GM12878 (cell line): ENCODE data around the gene ZNF689. TPM values are rescaled to one million over a fixed set of nuclear protein-coding genes. Genes with fewer than 3 reads are reported as not detected.

Source experiments
- BMI1 ChIP-seq: fragments of 450-650 bp; IDR thresholded peaks from 2 replicates; pipeline ENCODE4 v1.6.1; 2016; ENCODE audit warnings: mild to moderate bottlenecking, moderate library complexity, borderline replicate concordance
- E4F1 ChIP-seq: fragments of 450-650 bp; IDR thresholded peaks from 2 replicates; pipeline ENCODE4 v1.6.1; 2018; ENCODE audit warnings: borderline replicate concordance, mild to moderate bottlenecking; ENCODE audit not compliant: partially characterized antibody
- SPI1 ChIP-seq: IDR thresholded peaks from 2 replicates; pipeline ENCODE4 v1.6.1; 2011; ENCODE audit warnings: low read depth, mild to moderate bottlenecking, low read length, moderate library complexity, borderline replicate concordance; ENCODE audit not compliant: insufficient read depth
- SUPT20H ChIP-seq: IDR thresholded peaks from 2 replicates; pipeline ENCODE4 v1.6.1; 2011; ENCODE audit warnings: low read depth, mild to moderate bottlenecking, low read length, moderate library complexity, borderline replicate concordance; ENCODE audit not compliant: control insufficient read depth
- TCF12 ChIP-seq: IDR thresholded peaks from 2 replicates; pipeline ENCODE4 v1.6.1; 2011; ENCODE audit warnings: low read depth, mild to moderate bottlenecking, low read length
- ZNF24 ChIP-seq: fragments of 450-650 bp; IDR thresholded peaks from 2 replicates; pipeline ENCODE4 v1.6.1; 2017; ENCODE audit warnings: antibody characterized with exemption, mild to moderate bottlenecking
- ZNF592 ChIP-seq: fragments of 450-650 bp; IDR thresholded peaks from 2 replicates; pipeline ENCODE4 v1.6.1; 2017; ENCODE audit warnings: mild to moderate bottlenecking, moderate library complexity
- ZNF622 ChIP-seq: fragments of 450-650 bp; IDR thresholded peaks from 2 replicates; pipeline ENCODE4 v1.6.1; 2017; ENCODE audit warnings: mild to moderate bottlenecking, inconsistent platforms
- polyA plus RNA-seq, 11 experiments: library from polyadenylated mRNA; depleted of rRNA in 4 of 11; unstranded in 6 of 11; stranded (reverse) in 5 of 11; fragments of >200 nt; fragmentation: Nextera tagmentation in 4 of 11; fragmentation: Illumina TruSeq in 1 of 11; extraction: Ambion mirVana in 4 of 11; extraction: Trizol in 1 of 11; gene quantifications; 1 replicate in 1 of 11; 2 replicates in 10 of 11; pipeline versions ENCODE4 v1.2.1 to v1.2.3, GENCODE V29; 2011 to 2016; ENCODE audit warnings: inconsistent platforms in 2 of 11, missing spikeins in 2 of 11, low read depth in 1 of 11
- total RNA-seq, 4 experiments: library from RNA; depleted of rRNA in 3 of 4; stranded (reverse); fragments of >200 nt in 3 of 4; fragmentation: Illumina TruSeq in 1 of 4; extraction: Trizol in 1 of 4; gene quantifications; 2 replicates each; pipeline versions ENCODE4 v1.2.1 to v1.2.3, GENCODE V29; 2013 to 2021
- TF ChIP-seq, protein P1 (sequence below): IDR thresholded peaks from 2 replicates; pipeline ENCODE4 v1.6.1; 2012; ENCODE audit warnings: low read depth, low read length, improper control_type of control experiment
- TF ChIP-seq, protein P2 (sequence below): IDR thresholded peaks from 2 replicates; pipeline ENCODE4 v1.6.1; 2011; ENCODE audit warnings: borderline replicate concordance, low read depth, mild to moderate bottlenecking, moderate library complexity, mixed read lengths, low read length; ENCODE audit not compliant: insufficient read depth; ENCODE audit errors: extremely low read length
- TF ChIP-seq, protein P3 (sequence below): IDR thresholded peaks from 2 replicates; pipeline ENCODE4 v1.6.1; 2012; ENCODE audit warnings: improper control_type of control experiment, low read depth, low read length; ENCODE audit not compliant: insufficient replicate concordance
- TF ChIP-seq, protein P4 (sequence below): fragments of 450-650 bp; IDR thresholded peaks from 2 replicates; pipeline ENCODE4 v1.6.1; 2014; ENCODE audit warnings: mild to moderate bottlenecking

The ZNF689 gene
- total and polyA plus RNA-seq, 10 of the 15 experiments (the other 5 are each of a cell fraction or from before 2014, with no cell fraction given) = 4.7 to 13.2 (median 8.5) TPM

DNA sequence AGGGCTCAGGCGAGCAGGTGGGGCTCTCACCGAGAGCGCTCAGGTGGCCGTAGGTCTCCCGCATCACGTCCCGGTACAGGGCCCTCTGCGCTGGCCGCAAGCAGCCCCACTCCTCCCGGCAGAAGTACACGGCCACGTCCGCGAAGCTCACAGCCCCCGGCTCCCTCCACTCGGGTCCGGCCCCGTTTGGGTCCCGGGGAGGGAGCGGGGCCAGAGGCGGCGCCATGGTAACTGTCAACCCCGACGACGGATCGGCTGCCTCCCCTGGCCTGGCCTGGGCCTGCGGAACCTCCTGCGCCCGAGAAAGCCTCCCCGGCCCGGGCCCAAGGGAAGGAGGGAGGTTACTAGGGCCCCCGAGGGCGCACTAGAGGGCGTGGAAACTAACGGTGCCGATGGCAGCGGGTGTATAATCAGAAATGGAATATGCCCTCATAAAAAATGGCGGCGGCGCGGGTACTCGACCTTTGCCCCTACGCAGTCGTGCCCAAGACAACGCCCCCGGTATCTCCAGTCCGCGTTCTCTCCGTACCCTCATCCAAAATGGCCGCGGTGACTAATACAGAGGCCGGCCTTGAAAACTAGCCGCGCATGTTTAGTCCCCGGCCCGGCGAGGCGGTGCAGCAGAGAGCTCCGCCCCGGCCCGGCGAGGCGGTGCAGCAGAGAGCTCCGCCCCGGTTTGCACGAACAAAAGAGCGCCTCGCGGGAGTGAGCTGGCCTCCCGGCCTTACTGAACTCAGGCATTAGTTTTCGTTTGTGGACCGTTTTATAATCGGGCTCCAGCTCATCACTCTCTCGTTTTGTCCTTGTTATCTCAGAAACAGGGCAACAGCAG lies 52.0 kb downstream of the ZNF689 start, which contains the start of gene ZNF764 (continued):
- no peak for TF ChIP-seq E4F1
- no peak for TF ChIP-seq SUPT20H
- no peak for TF ChIP-seq TCF12
- TF ChIP-seq ZNF24 = no peak
- TF ChIP-seq SPI1 = no peak
- TF ChIP-seq, protein P1, sequence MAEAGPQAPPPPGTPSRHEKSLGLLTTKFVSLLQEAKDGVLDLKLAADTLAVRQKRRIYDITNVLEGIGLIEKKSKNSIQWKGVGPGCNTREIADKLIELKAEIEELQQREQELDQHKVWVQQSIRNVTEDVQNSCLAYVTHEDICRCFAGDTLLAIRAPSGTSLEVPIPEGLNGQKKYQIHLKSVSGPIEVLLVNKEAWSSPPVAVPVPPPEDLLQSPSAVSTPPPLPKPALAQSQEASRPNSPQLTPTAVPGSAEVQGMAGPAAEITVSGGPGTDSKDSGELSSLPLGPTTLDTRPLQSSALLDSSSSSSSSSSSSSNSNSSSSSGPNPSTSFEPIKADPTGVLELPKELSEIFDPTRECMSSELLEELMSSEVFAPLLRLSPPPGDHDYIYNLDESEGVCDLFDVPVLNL = 0 out of 2 replicates have a peak, but pooled peaks have one; percentile 12
- TF ChIP-seq, protein P2, sequence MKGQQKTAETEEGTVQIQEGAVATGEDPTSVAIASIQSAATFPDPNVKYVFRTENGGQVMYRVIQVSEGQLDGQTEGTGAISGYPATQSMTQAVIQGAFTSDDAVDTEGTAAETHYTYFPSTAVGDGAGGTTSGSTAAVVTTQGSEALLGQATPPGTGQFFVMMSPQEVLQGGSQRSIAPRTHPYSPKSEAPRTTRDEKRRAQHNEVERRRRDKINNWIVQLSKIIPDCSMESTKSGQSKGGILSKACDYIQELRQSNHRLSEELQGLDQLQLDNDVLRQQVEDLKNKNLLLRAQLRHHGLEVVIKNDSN = no peak
- no peak for TF ChIP-seq ZNF592
- TF ChIP-seq ZNF622 = no peak
- TF ChIP-seq, protein P3, sequence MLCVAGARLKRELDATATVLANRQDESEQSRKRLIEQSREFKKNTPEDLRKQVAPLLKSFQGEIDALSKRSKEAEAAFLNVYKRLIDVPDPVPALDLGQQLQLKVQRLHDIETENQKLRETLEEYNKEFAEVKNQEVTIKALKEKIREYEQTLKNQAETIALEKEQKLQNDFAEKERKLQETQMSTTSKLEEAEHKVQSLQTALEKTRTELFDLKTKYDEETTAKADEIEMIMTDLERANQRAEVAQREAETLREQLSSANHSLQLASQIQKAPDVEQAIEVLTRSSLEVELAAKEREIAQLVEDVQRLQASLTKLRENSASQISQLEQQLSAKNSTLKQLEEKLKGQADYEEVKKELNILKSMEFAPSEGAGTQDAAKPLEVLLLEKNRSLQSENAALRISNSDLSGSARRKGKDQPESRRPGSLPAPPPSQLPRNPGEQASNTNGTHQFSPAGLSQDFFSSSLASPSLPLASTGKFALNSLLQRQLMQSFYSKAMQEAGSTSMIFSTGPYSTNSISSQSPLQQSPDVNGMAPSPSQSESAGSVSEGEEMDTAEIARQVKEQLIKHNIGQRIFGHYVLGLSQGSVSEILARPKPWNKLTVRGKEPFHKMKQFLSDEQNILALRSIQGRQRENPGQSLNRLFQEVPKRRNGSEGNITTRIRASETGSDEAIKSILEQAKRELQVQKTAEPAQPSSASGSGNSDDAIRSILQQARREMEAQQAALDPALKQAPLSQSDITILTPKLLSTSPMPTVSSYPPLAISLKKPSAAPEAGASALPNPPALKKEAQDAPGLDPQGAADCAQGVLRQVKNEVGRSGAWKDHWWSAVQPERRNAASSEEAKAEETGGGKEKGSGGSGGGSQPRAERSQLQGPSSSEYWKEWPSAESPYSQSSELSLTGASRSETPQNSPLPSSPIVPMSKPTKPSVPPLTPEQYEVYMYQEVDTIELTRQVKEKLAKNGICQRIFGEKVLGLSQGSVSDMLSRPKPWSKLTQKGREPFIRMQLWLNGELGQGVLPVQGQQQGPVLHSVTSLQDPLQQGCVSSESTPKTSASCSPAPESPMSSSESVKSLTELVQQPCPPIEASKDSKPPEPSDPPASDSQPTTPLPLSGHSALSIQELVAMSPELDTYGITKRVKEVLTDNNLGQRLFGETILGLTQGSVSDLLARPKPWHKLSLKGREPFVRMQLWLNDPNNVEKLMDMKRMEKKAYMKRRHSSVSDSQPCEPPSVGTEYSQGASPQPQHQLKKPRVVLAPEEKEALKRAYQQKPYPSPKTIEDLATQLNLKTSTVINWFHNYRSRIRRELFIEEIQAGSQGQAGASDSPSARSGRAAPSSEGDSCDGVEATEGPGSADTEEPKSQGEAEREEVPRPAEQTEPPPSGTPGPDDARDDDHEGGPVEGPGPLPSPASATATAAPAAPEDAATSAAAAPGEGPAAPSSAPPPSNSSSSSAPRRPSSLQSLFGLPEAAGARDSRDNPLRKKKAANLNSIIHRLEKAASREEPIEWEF = no peak
- TF ChIP-seq, protein P4, sequence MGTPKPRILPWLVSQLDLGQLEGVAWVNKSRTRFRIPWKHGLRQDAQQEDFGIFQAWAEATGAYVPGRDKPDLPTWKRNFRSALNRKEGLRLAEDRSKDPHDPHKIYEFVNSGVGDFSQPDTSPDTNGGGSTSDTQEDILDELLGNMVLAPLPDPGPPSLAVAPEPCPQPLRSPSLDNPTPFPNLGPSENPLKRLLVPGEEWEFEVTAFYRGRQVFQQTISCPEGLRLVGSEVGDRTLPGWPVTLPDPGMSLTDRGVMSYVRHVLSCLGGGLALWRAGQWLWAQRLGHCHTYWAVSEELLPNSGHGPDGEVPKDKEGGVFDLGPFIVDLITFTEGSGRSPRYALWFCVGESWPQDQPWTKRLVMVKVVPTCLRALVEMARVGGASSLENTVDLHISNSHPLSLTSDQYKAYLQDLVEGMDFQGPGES = no peak
- TF ChIP-seq BMI1 = no peak
